Cardiac fibroblast (primary cell): Measurements from ENCODE around the gene ANTXRL.

Experiments used
- DNase-seq, 2 donors: peaks; one replicate each; pipeline versions ENCODE4 v3.0.0 to v3.0.0-alpha.2; 2010; ENCODE audit warnings: low read depth in 2 of 2
- H3K4me3 ChIP-seq, 2 donors: replicated peaks in 1 of 2; 1 replicate in 1 of 2; 2 replicates in 1 of 2; pipeline ENCODE4 v1.5.1; 2011; ENCODE audit warnings: low read depth in 2 of 2, low read length in 2 of 2, mild to moderate bottlenecking in 2 of 2, moderate library complexity in 1 of 2
- CTCF ChIP-seq: IDR thresholded peaks from one replicate; pipeline ENCODE4 v1.5.1; 2011; ENCODE audit warnings: low read depth, mild to moderate bottlenecking, low read length, inconsistent platforms

Gene ANTXRL

GRCh38 chr10:46285300-46285699, 1.5 kb upstream of the ANTXRL start:
- no peak for DNase-seq
- no peak for TF ChIP-seq CTCF
- peak overlapping the region in 1 of 2 donors; percentile 64 for H3K4me3 ChIP-seq

GRCh38 chr10:46285966-46286620, 704 bp upstream of the ANTXRL start:
- DNase-seq = no peak
- H3K4me3 ChIP-seq = no peak overlapping the region
- no peak for TF ChIP-seq CTCF

- no peak for DNase-seq
- no peak for TF ChIP-seq CTCF
Measured at GRCh38 chr10:46287846-46288477, 1.2 kb downstream of the ANTXRL start.

DNA sequence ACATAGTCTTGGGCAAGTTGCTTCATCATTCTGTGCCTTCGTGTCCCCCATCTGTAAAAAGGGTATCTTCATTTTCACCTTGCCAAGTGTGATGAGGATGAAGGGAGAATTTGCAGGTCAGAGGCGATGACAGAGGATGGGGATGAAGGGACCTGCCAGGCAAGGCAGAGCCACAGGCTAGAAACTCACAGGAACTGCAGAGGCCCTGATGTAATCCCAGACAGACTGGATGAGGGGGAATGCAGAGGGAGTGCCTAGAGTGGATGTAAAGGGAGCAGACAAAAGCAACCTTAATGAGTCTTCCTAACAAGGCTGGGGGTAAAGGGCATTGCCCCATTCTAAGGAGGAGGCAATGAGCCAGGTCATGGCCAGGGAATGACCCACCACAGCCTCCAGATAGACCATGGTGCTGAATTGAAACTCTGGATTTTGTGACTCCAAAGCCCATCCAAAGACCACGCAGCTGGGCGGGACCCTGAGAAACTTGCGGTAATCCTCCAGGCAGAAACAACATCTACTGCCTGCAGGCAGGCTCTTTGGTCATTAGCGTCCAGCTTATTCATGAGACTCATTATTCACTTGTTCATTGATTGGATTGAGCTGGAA, 1.9 kb downstream of the ANTXRL start:
- no peak for TF ChIP-seq CTCF
- DNase-seq = no peak

More at GRCh38 chr10:46287846-46288477, 1.2 kb downstream of the ANTXRL start:
- H3K4me3 ChIP-seq = no peak overlapping the region

DNA sequence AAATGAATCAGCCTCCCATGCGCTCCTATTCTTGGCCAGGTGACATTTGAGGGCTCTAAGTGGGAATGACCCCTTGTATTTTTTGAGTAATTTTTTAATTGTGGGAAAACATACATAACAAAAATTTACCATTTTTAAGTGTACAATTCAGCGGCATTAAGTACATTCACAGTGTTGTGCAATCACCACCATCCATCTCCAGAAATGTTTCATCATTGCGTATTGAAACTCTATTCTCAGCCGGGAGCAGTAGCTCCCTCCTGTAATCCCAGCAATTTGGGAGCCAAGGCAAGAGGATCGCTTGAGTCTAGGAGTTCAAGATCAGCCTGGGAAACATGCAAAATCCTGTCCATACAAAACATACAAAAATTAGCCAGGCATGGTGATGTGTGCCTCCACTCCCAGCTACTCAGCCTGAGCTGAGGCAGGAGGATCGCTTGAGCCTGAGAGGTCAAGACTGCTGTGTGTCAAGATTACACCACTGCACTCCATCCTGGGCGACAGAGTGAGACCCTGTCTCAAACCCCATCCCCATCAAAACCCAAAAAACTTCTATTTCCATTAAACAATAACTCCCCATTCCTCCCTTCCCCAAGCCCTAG, 2.5 kb downstream of the ANTXRL start:
- no peak for TF ChIP-seq CTCF

More for the DNA sequence above, 1.9 kb downstream of the ANTXRL start:
- no peak overlapping the region for H3K4me3 ChIP-seq

GRCh38 chr10:46290101-46290886, 3.5 kb downstream of the ANTXRL start:
- no peak for DNase-seq
- no peak overlapping the region for H3K4me3 ChIP-seq
- no peak for TF ChIP-seq CTCF

More for the DNA sequence above, 2.5 kb downstream of the ANTXRL start:
- no peak for DNase-seq
- H3K4me3 ChIP-seq = no peak overlapping the region
